HepG2 (cell line): ENCODE data around the gene PDE4D. TPM values are rescaled to one million over a fixed set of nuclear protein-coding genes. Genes with fewer than 3 reads are reported as not detected.

Experiments
- ATAC-seq: fragments of 200-7000 bp; cut with Tn5 transposase; 3 replicates; pipeline ENCODE4 v1.9.1; 2020; ENCODE audit warnings: mild to moderate bottlenecking, moderate library complexity
- BruUV-seq: library from RNA; stranded (reverse); fragments of 400-500 nt; replicated peaks from 2 replicates; lab custom pipeline; 2021; lab: Mats Ljungman, UMichigan
- CTCF ChIA-PET: fragments of 300-600 bp; formaldehyde crosslinking; extraction: SDS; loops from one replicate; lab custom pipeline; 2021; ENCODE audit warnings: low total read pairs, inconsistent platforms, low intra/inter-chr PET ratio; lab: Yijun Ruan, JAX
- POLR2A ChIA-PET: fragments of 350-600 bp; sonication (Branson Sonifier 250); formaldehyde crosslinking; loops from one replicate; lab custom pipeline; 2020; ENCODE audit warnings: antibody characterized with exemption, inconsistent platforms; lab: Yijun Ruan, JAX
- DNase-seq: peaks from one replicate; pipeline ENCODE4 v3.0.0-alpha.2; 2015; ENCODE audit warnings: low spot score
- FAIRE-seq: peaks from 3 replicates; lab custom pipeline; 2011; peaks lifted over from hg19 to GRCh38; lab: Jason Lieb, UNC
- H2AFZ ChIP-seq: one replicate; pipeline ENCODE4 v1.6.1; 2011; ENCODE audit warnings: low read length, inconsistent platforms
- H3K27ac ChIP-seq: fragments of 300-600 bp; 3 replicates; pipeline ENCODE4 v1.8.0; 2011; ENCODE audit warnings: mixed run types, mild to moderate bottlenecking, mixed read lengths, low read length, inconsistent platforms; ENCODE audit not compliant: insufficient read depth; ENCODE audit errors: extremely low read length
- H3K27me3 ChIP-seq, 2 experiments: fragments of 200-600 bp in 1 of 2; 2 replicates in 1 of 2; 3 replicates in 1 of 2; pipeline versions ENCODE4 v1.6.0 to v1.8.0; 2011; ENCODE audit warnings: low read length in 2 of 2, mild to moderate bottlenecking in 2 of 2, moderate library complexity in 2 of 2, inconsistent platforms in 1 of 2; ENCODE audit not compliant: insufficient read depth in 2 of 2, control insufficient read depth in 1 of 2
- H3K36me3 ChIP-seq, 2 experiments: fragments of 200-600 bp in 1 of 2; replicated peaks in 1 of 2; 2 replicates in 1 of 2; 3 replicates in 1 of 2; pipeline versions ENCODE4 v1.5.1 to v1.8.0; 2011; ENCODE audit warnings: low read length in 2 of 2, inconsistent platforms in 1 of 2; ENCODE audit not compliant: insufficient read depth in 2 of 2, control insufficient read depth in 1 of 2
- H3K4me1 ChIP-seq: 2 replicates; pipeline ENCODE4 v1.5.1; 2012; ENCODE audit warnings: low read length, inconsistent platforms; ENCODE audit not compliant: insufficient read depth
- H3K4me2 ChIP-seq: 2 replicates; pipeline ENCODE4 v1.6.0; 2011; ENCODE audit warnings: low read depth, low read length, inconsistent platforms
- H3K4me3 ChIP-seq, 3 experiments: fragments of 200-600 bp in 1 of 3; sonication (generic), shearing (Covaris generic) in 1 of 3; replicated peaks in 1 of 3; 2 replicates each; pipeline ENCODE4 v1.5.1; 2011 to 2016; ENCODE audit warnings: low read length in 3 of 3, inconsistent platforms in 2 of 3, low read depth in 2 of 3, mild to moderate bottlenecking in 2 of 3, control low read depth in 1 of 3, mixed read lengths in 1 of 3; ENCODE audit not compliant: insufficient read depth in 1 of 3
- H3K79me2 ChIP-seq: one replicate; pipeline ENCODE4 v1.6.1; 2011; ENCODE audit warnings: low read length, inconsistent platforms; ENCODE audit not compliant: insufficient read depth
- H3K9ac ChIP-seq: 2 replicates; pipeline ENCODE4 v1.6.0; 2011; ENCODE audit warnings: mild to moderate bottlenecking, low read depth, low read length, inconsistent platforms; ENCODE audit not compliant: insufficient read depth
- H3K9me3 ChIP-seq: 2 replicates; pipeline ENCODE4 v1.5.1; 2012; ENCODE audit warnings: mild to moderate bottlenecking, low read length
- H4K20me1 ChIP-seq: 2 replicates; pipeline ENCODE4 v1.6.0; 2011; ENCODE audit warnings: inconsistent platforms, mild to moderate bottlenecking, low read length, moderate library complexity; ENCODE audit not compliant: insufficient read depth
- E2F2 ChIP-seq: sonication (generic); formaldehyde crosslinking; IDR thresholded peaks from 2 replicates; pipeline ENCODE4 v1.4.0; 2020; ENCODE audit warnings: missing genetic modification reagents, borderline replicate concordance
- GLI4 ChIP-seq: sonication (generic); formaldehyde crosslinking; IDR thresholded peaks from 2 replicates; pipeline ENCODE4 v1.5.1; 2020; ENCODE audit warnings: missing genetic modification reagents, mild to moderate bottlenecking, moderate library complexity, borderline replicate concordance
- HNRNPH1 ChIP-seq: fragments of 200-400 bp; formaldehyde crosslinking; optimal IDR thresholded peaks from 2 replicates; pipeline ENCODE3; 2017; ENCODE audit warnings: mild to moderate bottlenecking, low read depth, low read length
- MBD4 ChIP-seq: IDR thresholded peaks from 2 replicates; pipeline ENCODE4 v1.6.1; 2012; ENCODE audit warnings: low read length, inconsistent platforms, borderline replicate concordance
- MYNN ChIP-seq: sonication (generic); formaldehyde crosslinking; IDR thresholded peaks from 2 replicates; pipeline ENCODE4 v1.4.0; 2020; ENCODE audit warnings: mild to moderate bottlenecking, low read depth, missing genetic modification reagents
- NCOA1 ChIP-seq: sonication (generic); formaldehyde crosslinking; IDR thresholded peaks from 2 replicates; pipeline ENCODE4 v1.9.0; 2021; ENCODE audit warnings: missing genetic modification reagents
- PAXIP1 ChIP-seq: sonication (generic); formaldehyde crosslinking; conservative IDR thresholded peaks from 2 replicates; pipeline ENCODE4 v1.4.0; 2020; ENCODE audit warnings: mild to moderate bottlenecking, missing genetic modification reagents, moderate library complexity
- PITX1 ChIP-seq: sonication (generic); formaldehyde crosslinking; IDR thresholded peaks from 2 replicates; pipeline ENCODE4 v1.5.1; 2020; ENCODE audit warnings: mild to moderate bottlenecking, missing genetic modification reagents
- RBM39 ChIP-seq: fragments of 200-400 bp; formaldehyde crosslinking; IDR thresholded peaks from one replicate; pipeline ENCODE4 v1.6.1; 2018; ENCODE audit warnings: antibody characterized with exemption, mild to moderate bottlenecking, low read depth, low read length; ENCODE audit not compliant: poor library complexity, severe bottlenecking
- RFXAP ChIP-seq: sonication (generic); formaldehyde crosslinking; IDR thresholded peaks from 2 replicates; pipeline ENCODE4 v1.4.0; 2020; ENCODE audit warnings: missing genetic modification reagents, borderline replicate concordance
- SMAD9 ChIP-seq: sonication (generic); formaldehyde crosslinking; IDR thresholded peaks from 2 replicates; pipeline ENCODE4 v1.5.1; 2020; ENCODE audit warnings: mild to moderate bottlenecking, missing genetic modification reagents
- SNRNP70 ChIP-seq: fragments of 200-400 bp; formaldehyde crosslinking; IDR thresholded peaks from 2 replicates; pipeline ENCODE4 v1.6.1; 2017; ENCODE audit warnings: mild to moderate bottlenecking, low read depth, low read length, moderate library complexity
- SOX5 ChIP-seq: IDR thresholded peaks from 2 replicates; pipeline ENCODE4 v1.6.1; 2016; ENCODE audit warnings: borderline replicate concordance
- TFDP1 ChIP-seq: IDR thresholded peaks from 2 replicates; pipeline ENCODE4 v1.6.1; 2016; ENCODE audit warnings: missing compliant biosample characterization, missing genetic modification reagents, borderline replicate concordance
- ZNF563 ChIP-seq: sonication (generic); formaldehyde crosslinking; IDR thresholded peaks from 2 replicates; pipeline ENCODE4 v1.8.0; 2022; ENCODE audit warnings: mild to moderate bottlenecking, moderate library complexity, missing genetic modification reagents
- ZNF619 ChIP-seq: sonication (generic); formaldehyde crosslinking; IDR thresholded peaks from 2 replicates; pipeline ENCODE4 v1.4.0; 2020; ENCODE audit warnings: mild to moderate bottlenecking, missing genetic modification reagents
- WGBS: methylation state at CpG from one replicate; pipeline ENCODE4 v1.1.6; 2017; ENCODE audit warnings: low lambda C conversion rate; 5-methylcytosine and 5-hydroxymethylcytosine counted together
- in situ Hi-C: cut with HindIII; loops from 2 replicates; pipeline ENCODE4 v1.10.0; 2017; ENCODE audit warnings: low pct_unique_long_range_greater_than_20kb; ENCODE audit not compliant: extremely low pct_ligation_motif_present
- intact Hi-C: fragments of 100-400 bp; cut with micrococcal nuclease; formaldehyde crosslinking; loops from one replicate; pipeline ENCODE4 v1.10.0; 2022; ENCODE audit not compliant: unreplicated experiment
- polyA plus RNA-seq, 8 experiments: library from polyadenylated mRNA; depleted of rRNA in 3 of 8; stranded (reverse) in 7 of 8; unstranded in 1 of 8; fragments of >200 nt; fragmentation: Illumina TruSeq in 4 of 8; extraction: Trizol in 4 of 8; gene quantifications; 2 replicates each; pipeline versions ENCODE4 v1.2.1 to v1.2.3, GENCODE V29; 2011 to 2016; ENCODE audit warnings: low read depth in 4 of 8, missing spikeins in 1 of 8, mixed read lengths in 1 of 8; ENCODE audit not compliant: insufficient read depth in 1 of 8
- total RNA-seq, 5 experiments: library from RNA; depleted of rRNA; stranded (reverse); fragments of >200 nt; fragmentation: Illumina TruSeq; extraction: Trizol; gene quantifications; 2 replicates each; pipeline ENCODE4 v1.2.3, GENCODE V29; 2016; ENCODE audit warnings: low read depth in 1 of 5
- TF ChIP-seq, protein P1 (sequence below): sonication (generic); formaldehyde crosslinking; IDR thresholded peaks from 2 replicates; pipeline ENCODE4 v1.8.1; 2023; ENCODE audit warnings: missing genetic modification reagents, mild to moderate bottlenecking, borderline replicate concordance
- TF ChIP-seq, protein P2 (sequence below): sonication (generic); formaldehyde crosslinking; IDR thresholded peaks from 2 replicates; pipeline ENCODE4 v1.4.0; 2020; ENCODE audit warnings: mild to moderate bottlenecking, missing genetic modification reagents

The PDE4D gene
- total and polyA plus RNA-seq, 2 of the 13 experiments (the other 11 are each of a cell fraction or from before 2014, with no cell fraction given) = 7.0 to 12.2 TPM

- TF ChIP-seq PAXIP1 (CRISPR knock-in tag) (no peak), ZNF563 (CRISPR knock-in tag) (no peak), SOX5 (CRISPR knock-in tag) (no peak), GLI4 (CRISPR knock-in tag) (no peak), RFXAP (no peak), SMAD9 (CRISPR knock-in tag) (no peak)
These were observed 447.8 kb downstream of the PDE4D start (continued) for GRCh38 chr5:59445741-59446140.

- 85% methylated on average over 3 of the region's 3 CpGs for WGBS
- Histone ChIP-seq H3K4me3 (no peak overlapping the region), H3K36me3 (no peaks in the 10 kb centered on the region), H3K79me2 (no peaks in the 10 kb centered on the region), H3K9me3 (no peaks in the 10 kb centered on the region), H3K27ac (no peak overlapping the region), H2AFZ (no peak overlapping the region), H3K4me1 (no peaks in the 10 kb centered on the region), H3K9ac (no peak overlapping the region), H3K27me3 (no peaks in the 10 kb centered on the region), H4K20me1 (no peaks in the 10 kb centered on the region), H3K4me2 (no peak overlapping the region)
- CTCF ChIA-PET = no interaction called here
- no peak for FAIRE-seq
- no peak for ATAC-seq
- POLR2A ChIA-PET = no interaction called here
- intact Hi-C loops = no loop called here
- no peak for DNase-seq
- in situ Hi-C loops = no loop called here
- BruUV-seq = no TSS peak
- TF ChIP-seq, protein P1, sequence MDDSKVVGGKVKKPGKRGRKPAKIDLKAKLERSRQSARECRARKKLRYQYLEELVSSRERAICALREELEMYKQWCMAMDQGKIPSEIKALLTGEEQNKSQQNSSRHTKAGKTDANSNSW (CRISPR knock-in tag) = no peak
- TF ChIP-seq RBM39 (no peak), SNRNP70 (no peak), NCOA1 (CRISPR knock-in tag) (no peak), E2F2 (CRISPR knock-in tag) (no peak), MBD4 (no peak), TFDP1 (CRISPR knock-in tag) (no peak), PITX1 (CRISPR knock-in tag) (no peak), MYNN (CRISPR knock-in tag) (no peak), RFXAP (no peak), ZNF619 (CRISPR knock-in tag) (no peak), HNRNPH1 (no peak)
- TF ChIP-seq, protein P2, sequence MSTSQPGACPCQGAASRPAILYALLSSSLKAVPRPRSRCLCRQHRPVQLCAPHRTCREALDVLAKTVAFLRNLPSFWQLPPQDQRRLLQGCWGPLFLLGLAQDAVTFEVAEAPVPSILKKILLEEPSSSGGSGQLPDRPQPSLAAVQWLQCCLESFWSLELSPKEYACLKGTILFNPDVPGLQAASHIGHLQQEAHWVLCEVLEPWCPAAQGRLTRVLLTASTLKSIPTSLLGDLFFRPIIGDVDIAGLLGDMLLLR (CRISPR knock-in tag) = no peak
These were observed 454.2 kb downstream of the PDE4D start for GRCh38 chr5:59439303-59439702.
